Measurements from ENCODE around the gene ZNF423.

- TF ChIP-seq CTCF (IDR thresholded peaks at IDR 0.05; ENCODE audit: borderline replicate concordance, extremely low read depth, low read length, poor library complexity, severe bottlenecking) (no peak), EZH2 (IDR thresholded peaks at IDR 0.05; ENCODE audit: borderline replicate concordance, low read depth, low read length, severe bottlenecking) (no peak)
Measured at GRCh38 chr16:49597796-49598195, 258.1 kb downstream of the ZNF423 start.
